ENCODE results near the gene FEZ2.

Gene FEZ2

GRCh38 chr2:36607947-36608346 is 10.0 kb upstream of the FEZ2 start:
- no peak for TF ChIP-seq TAF1 (IDR thresholded peaks at IDR 0.05; ENCODE audit: low read depth)

GRCh38 chr2:36606925-36607324 is 9.0 kb upstream of the FEZ2 start:
- TF ChIP-seq EP300 (IDR thresholded peaks at IDR 0.05; ENCODE audit: borderline replicate concordance) (no peak), ZBTB7A (IDR thresholded peaks at IDR 0.05; ENCODE audit: low read depth) (no peak), MAX (IDR thresholded peaks at IDR 0.05) (no peak), FOXM1 (IDR thresholded peaks at IDR 0.05; ENCODE audit: borderline replicate concordance, low read depth) (no peak), EGR1 (IDR thresholded peaks at IDR 0.05) (no peak), TAF1 (IDR thresholded peaks at IDR 0.05; ENCODE audit: low read depth) (no peak), REST (IDR thresholded peaks at IDR 0.05; ENCODE audit: low read depth) (no peak), CEBPB (IDR thresholded peaks at IDR 0.05) (no peak), CREB1 (IDR thresholded peaks at IDR 0.05; ENCODE audit: low read depth) (no peak), YY1 (IDR thresholded peaks at IDR 0.05; ENCODE audit: low read depth) (no peak), USF1 (IDR thresholded peaks at IDR 0.05) (no peak), NFIC (IDR thresholded peaks at IDR 0.05) (no peak), TEAD4 (IDR thresholded peaks at IDR 0.05) (no peak), RAD21 (IDR thresholded peaks at IDR 0.05; ENCODE audit: low read depth) (no peak), TCF12 (IDR thresholded peaks at IDR 0.05; ENCODE audit: low read depth) (no peak)

- TF ChIP-seq RAD21 (IDR thresholded peaks at IDR 0.05; ENCODE audit: low read depth) (no peak), YY1 (IDR thresholded peaks at IDR 0.05; ENCODE audit: low read depth) (no peak)
Observed at GRCh38 chr2:36605273-36605672, 7.3 kb upstream of the FEZ2 start.

- TF ChIP-seq USF1 (IDR thresholded peaks at IDR 0.05) (no peak), TAF1 (IDR thresholded peaks at IDR 0.05; ENCODE audit: low read depth) (no peak), NFIC (IDR thresholded peaks at IDR 0.05) (no peak), CEBPB (IDR thresholded peaks at IDR 0.05) (no peak), TCF12 (IDR thresholded peaks at IDR 0.05; ENCODE audit: low read depth) (no peak), EGR1 (IDR thresholded peaks at IDR 0.05) (no peak), TEAD4 (IDR thresholded peaks at IDR 0.05) (no peak), RAD21 (IDR thresholded peaks at IDR 0.05; ENCODE audit: low read depth) (no peak), REST (IDR thresholded peaks at IDR 0.05; ENCODE audit: low read depth) (no peak), YY1 (IDR thresholded peaks at IDR 0.05; ENCODE audit: low read depth) (no peak), EP300 (IDR thresholded peaks at IDR 0.05; ENCODE audit: borderline replicate concordance) (no peak), FOXM1 (IDR thresholded peaks at IDR 0.05; ENCODE audit: borderline replicate concordance, low read depth) (no peak), MAX (IDR thresholded peaks at IDR 0.05) (no peak), ZBTB7A (IDR thresholded peaks at IDR 0.05; ENCODE audit: low read depth) (no peak)
Observed at GRCh38 chr2:36597003-36597531, 901 bp downstream of the FEZ2 start.

GRCh38 chr2:36596397-36596796 is 1.6 kb downstream of the FEZ2 start:
- TF ChIP-seq CREB1 (IDR thresholded peaks at IDR 0.05; ENCODE audit: low read depth) (no peak), NFIC (IDR thresholded peaks at IDR 0.05) (no peak), ZBTB7A (IDR thresholded peaks at IDR 0.05; ENCODE audit: low read depth) (no peak), TEAD4 (IDR thresholded peaks at IDR 0.05) (no peak), EGR1 (IDR thresholded peaks at IDR 0.05) (no peak)

GRCh38 chr2:36594849-36595248 is 3.1 kb downstream of the FEZ2 start:
- no peak for TF ChIP-seq FOXM1 (IDR thresholded peaks at IDR 0.05; ENCODE audit: borderline replicate concordance, low read depth)
- no peak for TF ChIP-seq MAX (IDR thresholded peaks at IDR 0.05)
- TF ChIP-seq NFIC (IDR thresholded peaks at IDR 0.05): no peak
- no peak for TF ChIP-seq CEBPB (IDR thresholded peaks at IDR 0.05)
- no peak for TF ChIP-seq TEAD4 (IDR thresholded peaks at IDR 0.05)
- TF ChIP-seq TAF1 (IDR thresholded peaks at IDR 0.05; ENCODE audit: low read depth): no peak
- TF ChIP-seq USF1 (IDR thresholded peaks at IDR 0.05): no peak
- TF ChIP-seq CREB1 (IDR thresholded peaks at IDR 0.05; ENCODE audit: low read depth): no peak
- no peak for TF ChIP-seq RAD21 (IDR thresholded peaks at IDR 0.05; ENCODE audit: low read depth)
- TF ChIP-seq REST (IDR thresholded peaks at IDR 0.05; ENCODE audit: low read depth): no peak
- no peak for TF ChIP-seq ZBTB7A (IDR thresholded peaks at IDR 0.05; ENCODE audit: low read depth)
- TF ChIP-seq EP300 (IDR thresholded peaks at IDR 0.05; ENCODE audit: borderline replicate concordance): no peak
- TF ChIP-seq YY1 (IDR thresholded peaks at IDR 0.05; ENCODE audit: low read depth): no peak
- TF ChIP-seq TCF12 (IDR thresholded peaks at IDR 0.05; ENCODE audit: low read depth): no peak
- no peak for TF ChIP-seq EGR1 (IDR thresholded peaks at IDR 0.05)
